ENCODE data around the gene THSD7A.

THSD7A gene

GRCh38 chr7:11625669-11626068, 206.3 kb downstream of the THSD7A start:
- no peak for DNase-seq

DNA sequence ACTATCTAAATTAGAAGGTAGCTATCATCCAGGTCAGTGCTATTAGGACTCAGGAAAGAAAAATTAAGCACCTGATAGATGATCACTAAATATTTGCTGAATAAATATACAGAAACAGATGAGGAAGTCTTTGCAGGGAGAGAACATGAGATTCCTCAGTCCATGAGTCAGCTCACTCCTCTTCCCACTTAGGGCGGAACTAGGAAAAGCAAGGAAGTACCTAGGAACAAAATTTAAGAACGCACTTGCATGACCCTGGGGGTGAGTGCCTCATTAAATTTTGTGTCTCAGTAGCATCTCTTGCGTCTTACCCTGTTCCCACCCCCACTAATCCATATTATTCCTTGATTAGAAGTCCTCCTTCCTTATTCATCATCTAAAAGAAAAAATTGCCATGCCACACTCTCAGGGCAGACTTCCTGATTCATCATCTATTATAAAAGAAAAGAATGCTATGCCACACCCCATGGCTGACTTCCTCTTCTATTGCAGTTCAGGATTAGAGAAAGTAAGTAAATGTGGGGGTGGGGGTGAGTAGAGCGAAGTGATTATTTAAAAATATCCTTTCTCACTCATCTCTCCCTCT, 208.8 kb downstream of the THSD7A start:
- no peak for DNase-seq

DNA sequence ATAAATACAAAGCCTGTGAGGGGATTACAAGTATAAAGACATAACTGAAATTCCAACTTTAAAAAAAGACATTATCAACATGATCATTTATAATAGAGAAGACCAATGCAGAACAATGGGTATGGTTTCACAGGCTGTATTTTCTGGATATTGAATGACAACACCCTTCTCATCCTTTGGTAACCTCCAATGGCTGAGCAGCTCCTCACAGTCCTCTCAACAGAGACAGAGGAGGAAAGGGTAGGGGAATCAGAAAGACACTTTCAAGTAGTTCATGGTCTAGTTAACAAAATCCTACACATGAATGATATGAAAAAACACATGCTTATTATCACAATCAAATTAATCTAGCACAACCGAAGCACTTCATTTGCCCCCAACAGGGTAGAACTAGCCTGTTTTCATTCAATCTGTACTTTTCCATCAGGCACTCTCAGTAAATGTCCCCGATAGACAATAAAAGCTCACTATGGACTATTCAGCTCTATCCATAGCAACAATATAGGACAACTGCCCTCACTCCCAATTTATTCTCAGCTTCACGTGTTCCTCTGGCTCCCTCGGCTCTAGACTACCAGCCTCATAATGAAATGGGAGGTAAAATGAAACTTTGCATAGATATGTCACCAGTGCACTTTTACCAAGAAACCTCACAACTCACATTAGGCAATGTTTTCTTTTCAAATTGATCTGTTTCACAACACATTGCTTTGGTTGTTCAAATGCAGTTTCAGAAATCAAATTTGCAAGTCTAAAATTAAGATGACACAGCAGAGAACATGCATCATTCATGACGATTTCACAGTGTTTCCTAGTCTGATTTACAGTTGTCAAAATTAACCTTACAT, 211.4 kb downstream of the THSD7A start:
- DNase-seq: no peak

- no peak for DNase-seq
Observed at GRCh38 chr7:11616466-11616865, 215.5 kb downstream of the THSD7A start.

DNA sequence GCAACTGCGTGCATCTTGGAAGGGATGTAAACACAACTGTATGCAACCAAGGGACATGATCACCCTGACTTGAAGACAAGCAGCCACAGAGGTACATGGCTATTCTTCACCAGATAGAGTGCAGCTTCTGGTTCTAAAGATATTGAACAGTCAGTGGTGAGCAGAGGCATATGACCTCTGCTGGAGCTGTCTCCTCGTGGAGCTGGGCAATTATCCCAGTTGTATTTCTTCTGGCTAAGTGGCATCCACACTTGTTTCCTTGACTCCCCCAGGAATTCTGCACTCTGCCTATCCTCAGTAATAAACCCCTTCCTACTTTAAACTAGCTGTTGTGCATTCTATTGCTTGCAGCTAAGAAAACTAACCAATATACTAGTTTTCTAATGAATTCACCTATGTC, 216.8 kb downstream of the THSD7A start:
- no peak for DNase-seq

- no peak for DNase-seq
Observed at GRCh38 chr7:11613292-11613930, 218.6 kb downstream of the THSD7A start.

GRCh38 chr7:11612737-11613136, 219.3 kb downstream of the THSD7A start:
- DNase-seq: no peak

- no peak for DNase-seq
Observed at GRCh38 chr7:11609096-11609670, 222.8 kb downstream of the THSD7A start.

DNA sequence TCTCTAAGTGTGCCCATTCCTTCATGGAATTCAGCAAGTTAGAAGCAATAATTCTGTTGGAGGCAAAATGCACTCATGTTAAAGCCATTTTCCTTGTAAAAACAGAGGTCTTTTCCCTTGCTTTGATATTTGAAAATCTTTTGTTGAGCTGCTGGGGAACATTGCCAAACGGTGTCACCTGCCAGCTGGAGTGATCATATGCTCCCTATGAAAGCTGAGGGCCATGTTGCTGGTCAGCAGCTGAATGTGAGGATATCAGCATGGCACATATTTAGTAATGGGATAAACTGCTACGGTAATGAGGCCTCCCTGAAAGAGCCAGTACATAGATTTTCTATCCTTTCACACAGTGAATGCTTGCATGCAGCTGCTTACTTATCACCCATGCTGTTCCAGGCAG, 224.3 kb downstream of the THSD7A start:
- DNase-seq: no peak

DNA sequence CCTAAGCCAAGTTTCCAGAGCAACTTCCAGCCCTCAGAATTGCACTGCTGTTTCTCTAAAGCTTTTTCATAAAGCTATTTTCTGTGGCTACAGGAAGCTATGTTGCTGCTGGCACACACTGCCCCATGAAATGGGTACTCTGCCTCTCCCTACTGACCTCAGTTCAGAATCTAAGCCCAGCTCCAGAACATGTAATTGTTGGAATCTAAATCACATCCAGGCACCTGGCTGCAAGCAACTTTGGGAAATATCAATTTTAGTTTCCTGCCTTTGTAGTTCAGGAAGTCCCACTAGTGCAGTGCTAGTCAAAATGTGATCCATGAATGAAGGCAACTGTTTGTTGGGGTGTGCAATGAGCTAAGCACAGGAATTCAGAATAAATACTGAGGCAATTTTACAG, 226.2 kb downstream of the THSD7A start:
- DNase-seq: no peak

DNA sequence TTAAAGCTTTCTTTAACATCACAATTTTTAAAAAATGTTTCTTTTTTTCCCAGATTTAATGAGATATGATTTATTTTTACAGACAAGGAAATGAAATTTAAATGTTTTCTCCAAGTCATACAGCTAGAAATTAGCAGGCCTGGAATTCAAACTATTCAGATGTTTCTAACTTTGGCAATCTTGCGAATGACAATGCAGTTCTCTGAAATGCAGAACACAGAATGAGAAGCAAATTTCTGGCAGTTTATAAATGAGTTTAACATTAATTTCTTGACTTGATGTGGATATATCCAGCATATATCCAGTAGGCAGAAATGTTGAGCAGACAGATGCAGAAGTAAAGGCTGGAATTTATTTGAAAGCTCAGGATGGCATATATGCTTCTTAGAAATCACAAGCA, 227.5 kb downstream of the THSD7A start:
- DNase-seq: no peak

- no peak for DNase-seq
Observed at GRCh38 chr7:11601761-11602160, 230.2 kb downstream of the THSD7A start.

DNA sequence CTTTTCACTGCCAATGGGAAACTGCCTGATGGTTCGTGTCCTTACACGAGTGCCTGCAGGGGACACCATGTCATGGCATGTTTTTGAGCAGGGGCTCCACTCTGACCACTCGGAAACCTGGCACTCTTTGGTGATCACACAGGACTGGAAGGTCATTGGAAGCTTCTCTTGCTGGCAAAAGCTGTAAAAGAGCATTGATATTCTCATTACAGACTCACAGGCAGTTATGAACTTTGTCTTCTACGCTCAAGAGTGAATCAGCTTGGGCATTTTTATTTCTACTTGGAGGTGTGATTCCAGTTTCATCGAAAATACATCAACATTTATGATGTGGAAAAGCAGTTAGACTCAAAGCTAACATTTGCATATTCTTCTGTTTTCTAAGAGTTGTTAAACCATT, 238.7 kb downstream of the THSD7A start:
- no peak for DNase-seq

DNA sequence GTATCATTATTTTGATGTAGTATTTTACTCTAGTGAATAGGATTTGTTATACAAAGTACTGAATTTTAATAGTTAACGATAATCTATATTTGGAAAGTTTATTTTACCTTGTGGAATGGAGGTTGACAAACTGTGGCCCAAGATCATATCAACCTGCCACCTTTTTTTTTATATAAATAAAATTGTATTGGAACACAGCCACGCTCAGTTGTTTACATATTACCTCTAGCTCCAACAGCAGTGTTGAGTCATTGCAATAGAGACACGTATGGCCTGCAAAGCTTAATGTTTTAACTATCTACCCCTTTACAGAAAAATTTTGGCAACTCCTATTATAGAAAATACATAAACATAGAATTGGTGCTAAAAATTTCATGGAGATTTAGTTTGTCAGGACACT, 239.3 kb downstream of the THSD7A start:
- DNase-seq: no peak

GRCh38 chr7:11591943-11592342, 240.1 kb downstream of the THSD7A start:
- no peak for DNase-seq

DNA sequence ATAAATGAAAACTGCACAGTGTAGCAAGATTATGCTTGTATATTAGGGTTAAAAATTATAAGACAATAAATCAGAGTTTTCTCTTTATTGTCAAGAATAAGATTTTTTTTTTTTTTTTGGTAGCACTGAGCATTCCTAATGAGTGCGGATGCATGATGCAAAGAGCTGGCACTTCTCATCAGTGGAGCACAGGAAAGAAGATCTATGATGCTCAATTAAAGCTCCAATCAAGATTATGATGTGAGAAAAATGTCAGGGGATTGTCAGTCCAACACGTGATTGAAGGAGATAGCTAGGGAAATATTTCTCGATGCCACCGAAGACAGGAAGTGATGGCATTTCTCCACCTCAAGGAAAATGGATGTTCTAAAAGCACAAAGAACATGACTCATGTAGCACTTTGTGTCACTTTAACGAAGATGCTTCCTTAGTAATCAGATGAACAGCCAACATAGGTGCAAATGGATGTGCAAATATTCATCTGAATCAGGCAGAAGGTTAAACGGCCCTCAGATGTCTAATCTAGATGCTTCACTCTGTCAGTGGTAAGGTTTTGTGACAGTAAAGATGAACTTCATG, 240.9 kb downstream of the THSD7A start:
- no peak for DNase-seq

GRCh38 chr7:11589251-11589650, 242.7 kb downstream of the THSD7A start:
- no peak for DNase-seq

DNA sequence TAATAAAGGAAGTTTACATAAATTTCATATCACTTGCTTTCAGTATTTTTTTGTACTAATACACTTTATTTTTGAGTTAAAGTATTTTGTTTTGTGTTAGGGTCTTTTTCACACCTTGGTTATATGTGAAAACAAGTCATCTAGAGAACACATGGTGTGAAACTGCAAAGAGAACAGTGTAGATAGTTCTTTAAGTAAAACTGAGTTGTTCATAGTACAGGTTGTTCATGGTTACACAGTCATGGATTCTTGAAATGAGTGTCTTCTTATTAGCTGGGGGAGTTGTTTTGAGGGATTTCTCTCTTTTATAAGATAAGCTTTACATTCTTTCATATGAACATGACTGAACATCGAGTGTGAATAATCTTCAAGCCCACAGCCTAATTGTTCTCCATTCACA, 244.2 kb downstream of the THSD7A start:
- DNase-seq: no peak

- DNase-seq: no peak
Observed at GRCh38 chr7:11587048-11587447, 244.9 kb downstream of the THSD7A start.

DNA sequence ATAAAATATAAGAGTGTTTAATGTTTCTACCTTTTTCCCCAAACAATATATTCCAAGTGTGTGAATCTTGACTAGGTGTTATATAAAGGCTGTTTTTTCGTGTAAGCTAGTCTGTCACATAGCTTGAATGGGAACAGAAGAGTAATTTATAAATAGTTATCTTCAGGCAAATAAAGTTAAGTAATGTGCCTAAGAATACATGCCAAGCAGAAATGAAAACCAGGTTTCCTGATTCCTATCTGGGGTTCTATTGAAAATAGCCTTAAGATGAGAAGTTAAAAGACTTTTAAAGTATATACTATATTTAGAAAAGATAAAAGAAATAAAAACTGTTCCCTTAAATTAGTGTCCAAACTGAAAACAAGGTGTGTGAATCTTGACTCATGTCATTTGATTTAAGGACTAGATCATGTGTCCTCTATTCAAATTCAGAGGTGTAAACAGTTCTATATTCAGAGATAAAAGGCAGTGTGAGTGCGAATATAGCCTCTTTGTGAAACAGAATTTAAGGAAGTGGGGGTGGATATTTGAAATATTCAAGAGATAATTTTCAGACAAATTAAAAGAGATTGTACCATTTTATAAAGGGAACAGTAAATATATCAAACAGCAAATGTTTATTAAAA, 247.5 kb downstream of the THSD7A start:
- no peak for DNase-seq

DNA sequence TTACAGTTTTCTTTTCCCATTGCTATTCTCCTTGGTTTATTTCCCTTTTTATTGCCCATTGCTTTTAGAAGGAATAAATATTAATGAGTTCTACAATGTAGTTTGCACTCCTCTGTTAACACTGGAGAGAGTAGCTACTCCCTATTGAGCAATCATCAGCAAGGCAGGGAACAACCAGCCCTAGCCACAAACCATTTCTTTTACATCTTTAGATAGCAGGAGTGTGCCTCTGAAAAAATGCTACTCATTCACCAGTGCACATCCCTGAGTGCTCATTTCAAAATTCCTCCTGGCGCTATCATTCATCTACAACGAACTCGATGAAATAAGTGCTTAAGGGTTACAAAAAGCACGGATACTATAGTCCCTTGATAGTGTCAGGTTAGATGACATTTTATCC, 252.9 kb downstream of the THSD7A start:
- DNase-seq: no peak

DNA sequence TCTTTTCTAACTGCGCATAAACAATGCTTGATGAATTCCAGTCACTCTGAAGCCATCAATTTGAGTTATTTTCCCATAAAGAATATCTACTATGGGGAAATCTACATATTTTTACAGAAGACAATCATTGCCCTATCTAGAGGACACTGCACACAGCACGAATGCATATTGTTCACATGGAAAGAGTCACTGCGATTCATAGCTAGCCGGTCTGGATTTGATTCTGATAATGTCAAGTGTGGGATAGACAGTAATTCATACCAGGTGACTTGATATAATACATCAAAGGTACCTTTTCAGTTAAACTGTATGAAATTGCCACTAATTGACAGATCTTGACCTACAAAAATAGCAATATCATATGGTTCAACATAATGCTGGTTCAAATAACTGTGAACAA, 255.7 kb downstream of the THSD7A start:
- no peak for DNase-seq

DNA sequence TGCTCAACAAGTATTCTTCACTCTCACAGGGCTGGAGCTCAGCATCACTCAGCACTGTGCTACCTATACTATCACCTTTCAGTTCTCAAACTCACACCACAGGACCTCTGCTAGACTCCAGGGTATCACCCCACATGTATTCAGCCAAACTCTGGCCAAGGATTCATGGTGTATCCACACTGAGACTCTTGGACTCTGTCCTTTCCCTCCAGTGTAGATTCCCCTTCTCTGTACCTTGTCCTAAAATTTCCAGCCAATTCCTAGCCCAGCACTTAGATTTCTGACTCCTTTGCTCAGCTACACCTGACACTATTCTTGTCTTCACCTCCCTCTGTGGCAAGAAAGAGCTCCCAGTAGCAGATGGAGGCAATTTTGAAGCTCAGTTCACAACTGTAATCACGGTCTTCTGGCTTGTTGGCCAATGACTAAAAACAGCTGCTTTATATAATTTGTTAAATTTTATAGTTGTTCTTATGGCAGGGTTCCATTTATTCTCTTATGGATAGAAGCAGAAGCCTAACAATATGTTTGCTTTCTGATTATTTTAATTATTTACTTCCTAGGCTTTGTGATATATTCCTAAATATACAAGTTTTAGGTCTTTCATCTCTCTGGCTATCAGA, 258.8 kb downstream of the THSD7A start:
- DNase-seq: no peak
